Measurements from ENCODE around the gene FGF22.
"Not testable (repeated sequence)": the region's sequence is repeated elsewhere in the genome, so short reads cannot be mapped to it uniquely, and the experiment has no call there.

The FGF22 gene

GRCh38 chr19:620166-620862, 19.4 kb upstream of the FGF22 start:
- no peak for DNase-seq (ENCODE audit: extremely low read depth in 1 of 2, low read depth in 1 of 2)

GRCh38 chr19:621191-621590, 18.5 kb upstream of the FGF22 start:
- not testable (repeated sequence) for DNase-seq (ENCODE audit: extremely low read depth in 1 of 2, low read depth in 1 of 2)

- DNase-seq (ENCODE audit: extremely low read depth in 1 of 2, low read depth in 1 of 2): no peak
These were observed 17.9 kb upstream of the FGF22 start for GRCh38 chr19:621819-622218.

- DNase-seq (ENCODE audit: extremely low read depth in 1 of 2, low read depth in 1 of 2): no peak
These were observed 17.0 kb upstream of the FGF22 start for GRCh38 chr19:622666-623065.

GRCh38 chr19:623175-623916, 16.3 kb upstream of the FGF22 start:
- no peak for DNase-seq (ENCODE audit: extremely low read depth in 1 of 2, low read depth in 1 of 2)

GRCh38 chr19:623974-624373, 15.7 kb upstream of the FGF22 start:
- no peak for DNase-seq (ENCODE audit: extremely low read depth in 1 of 2, low read depth in 1 of 2)

- no peak for DNase-seq (ENCODE audit: extremely low read depth in 1 of 2, low read depth in 1 of 2)
These were observed 15.1 kb upstream of the FGF22 start for GRCh38 chr19:624433-625109.

GRCh38 chr19:625257-625656, 14.4 kb upstream of the FGF22 start:
- DNase-seq (ENCODE audit: extremely low read depth in 1 of 2, low read depth in 1 of 2): no peak

- DNase-seq (ENCODE audit: extremely low read depth in 1 of 2, low read depth in 1 of 2): not testable (repeated sequence)
These were observed 13.1 kb upstream of the FGF22 start for GRCh38 chr19:626566-626965.

- no peak for DNase-seq (ENCODE audit: extremely low read depth in 1 of 2, low read depth in 1 of 2)
These were observed 11.5 kb upstream of the FGF22 start for GRCh38 chr19:628168-628567.

- not testable (repeated sequence) for DNase-seq (ENCODE audit: extremely low read depth in 1 of 2, low read depth in 1 of 2)
These were observed 10.2 kb upstream of the FGF22 start for GRCh38 chr19:629515-629914.

- DNase-seq (ENCODE audit: extremely low read depth in 1 of 2, low read depth in 1 of 2): no peak
These were observed 9.5 kb upstream of the FGF22 start for GRCh38 chr19:629961-630714.

GRCh38 chr19:632579-633067, 7.1 kb upstream of the FGF22 start:
- peak; percentile 34 to 51 for DNase-seq (ENCODE audit: extremely low read depth in 1 of 2, low read depth in 1 of 2)

GRCh38 chr19:633068-633785, 6.5 kb upstream of the FGF22 start, which contains the start of gene POLRMT:
TSS of gene POLRMT (minus strand) at chr19:633537. CDS start at chr19:633512, 25 bp downstream.
- peak; percentile 91 to 95 for DNase-seq (ENCODE audit: extremely low read depth in 1 of 2, low read depth in 1 of 2)

GRCh38 chr19:633786-634639, 5.7 kb upstream of the FGF22 start:
- DNase-seq (ENCODE audit: extremely low read depth in 1 of 2, low read depth in 1 of 2): no peak

GRCh38 chr19:634975-635652, 4.6 kb upstream of the FGF22 start:
- no peak for DNase-seq (ENCODE audit: extremely low read depth in 1 of 2, low read depth in 1 of 2)

GRCh38 chr19:638906-639252, 800 bp upstream of the FGF22 start:
- no peak for DNase-seq (ENCODE audit: extremely low read depth in 1 of 2, low read depth in 1 of 2)

GRCh38 chr19:640161-640558, 481 bp downstream of the FGF22 start:
- no peak for DNase-seq (ENCODE audit: extremely low read depth in 1 of 2, low read depth in 1 of 2)

All from stimulated activated CD8-positive, alpha-beta memory T cell treated with anti-CD3 and anti-CD28 coated beads, Interleukin-7, amount 100 ng/mL, for 48 hours (primary cell).